Measurements from ENCODE around the gene CLOCK. TPM values are rescaled to one million over a fixed set of nuclear protein-coding genes. Genes with fewer than 3 reads are reported as not detected.
A peak's percentile ranks its signal among the peaks of the same experiment; 100 is the strongest.

Gene CLOCK
- total RNA-seq, 1 experiment from 2014 or later = 53.0 TPM

DNA sequence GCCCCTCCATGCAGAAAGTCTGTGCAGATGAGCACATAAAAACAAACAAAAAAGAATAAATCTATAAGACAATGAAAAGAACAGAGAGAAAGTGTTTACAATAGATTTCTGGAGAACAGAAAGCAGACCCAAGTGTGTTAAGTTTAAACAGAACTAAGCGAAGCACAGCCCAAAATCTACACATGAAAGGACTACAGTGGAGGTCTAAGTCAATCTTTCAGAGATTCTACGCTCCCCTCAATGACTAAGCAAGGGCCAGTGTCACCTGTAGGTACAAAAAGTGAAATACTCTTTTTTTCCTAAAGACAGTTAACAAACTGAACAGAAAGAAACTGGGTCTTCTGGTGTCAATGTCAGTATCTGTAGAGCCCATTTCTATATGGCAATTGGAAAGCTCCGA lies 18.2 kb downstream of the CLOCK start:
- DNase-seq (ENCODE audit: low read depth in 1 of 2, low spot score in 2 of 2) = no peak

DNA sequence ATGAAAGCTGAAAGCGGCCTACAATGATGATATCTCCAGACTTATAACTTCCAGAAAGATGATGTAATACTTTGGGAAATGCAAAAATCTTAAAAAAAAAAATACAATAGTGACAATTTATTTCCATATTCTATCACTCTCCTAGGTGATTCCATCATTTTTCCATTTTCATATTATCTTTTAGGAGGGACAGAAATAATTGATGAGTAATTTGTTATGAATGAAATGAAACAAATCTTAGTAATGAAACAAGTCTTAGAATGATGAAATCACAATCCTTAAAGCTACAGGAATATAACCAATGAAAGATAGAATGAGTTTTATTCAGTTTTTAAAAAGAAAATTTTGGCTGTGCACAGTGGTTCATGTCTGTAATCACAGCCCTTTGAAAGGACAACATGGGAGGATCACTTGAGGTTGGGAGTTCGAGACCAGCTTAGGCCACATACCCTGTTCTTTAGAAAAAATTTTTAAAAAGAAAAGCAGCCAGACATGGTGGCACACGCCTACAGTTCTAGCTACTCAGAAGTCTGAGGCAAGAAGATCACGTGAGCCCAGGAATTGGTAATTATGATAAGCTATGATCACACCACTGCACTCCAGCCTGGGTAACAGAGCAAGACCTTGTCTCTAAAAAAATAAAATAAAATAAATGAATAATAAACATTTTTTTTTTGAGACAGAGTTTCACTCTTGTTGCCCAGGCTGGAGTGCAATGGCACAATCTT lies 21.7 kb downstream of the CLOCK start:
- Histone ChIP-seq H3K4me1 (replicated peaks) (peaks cover 3% of the 10 kb centered on the region; the same call in 1 of the 2 replicates), H3K27ac (no peak overlapping the region), H3K27me3 (replicated peaks) (no peaks in the 10 kb centered on the region), H3K9me3 (replicated peaks) (no peaks in the 10 kb centered on the region), H3K4me3 (no peak overlapping the region), H3K36me3 (0 out of 2 replicates have a peak, but pooled peaks cover 5% of the 10 kb centered on the region)
- no peak for DNase-seq (ENCODE audit: low read depth in 1 of 2, low spot score in 2 of 2)

More for the DNA sequence above, 18.2 kb downstream of the CLOCK start:
- Histone ChIP-seq H3K36me3 (peaks cover 12% of the 10 kb centered on the region; the same call in 1 of the 2 replicates), H3K4me1 (replicated peaks) (peaks cover 3% of the 10 kb centered on the region; the same call in 1 of the 2 replicates), H3K27me3 (replicated peaks) (no peaks in the 10 kb centered on the region), H3K27ac (no peak overlapping the region), H3K4me3 (no peak overlapping the region), H3K9me3 (replicated peaks) (no peaks in the 10 kb centered on the region)

DNA sequence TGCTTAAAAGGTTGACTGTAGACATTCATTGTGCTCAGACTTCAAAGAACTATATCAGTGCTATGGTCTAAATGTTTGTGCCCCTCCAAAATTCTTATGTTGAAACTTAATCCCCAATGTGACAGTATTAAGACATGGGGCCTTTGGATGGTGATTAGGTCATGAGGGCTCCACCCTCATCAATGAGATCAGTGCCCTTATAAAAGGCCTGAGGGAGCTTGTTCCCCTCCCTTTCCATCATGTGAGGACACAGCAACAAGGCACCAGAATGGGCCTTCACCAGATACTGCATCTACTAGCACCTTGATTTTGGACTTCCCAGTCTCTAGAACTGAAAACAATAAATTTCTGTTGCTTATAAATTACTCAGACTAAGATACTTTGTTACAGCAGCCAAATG lies 28.3 kb downstream of the CLOCK start:
- no peak for DNase-seq (ENCODE audit: low read depth in 1 of 2, low spot score in 2 of 2)
- Histone ChIP-seq H3K9me3 (replicated peaks) (no peaks in the 10 kb centered on the region), H3K27me3 (replicated peaks) (no peaks in the 10 kb centered on the region)

DNA sequence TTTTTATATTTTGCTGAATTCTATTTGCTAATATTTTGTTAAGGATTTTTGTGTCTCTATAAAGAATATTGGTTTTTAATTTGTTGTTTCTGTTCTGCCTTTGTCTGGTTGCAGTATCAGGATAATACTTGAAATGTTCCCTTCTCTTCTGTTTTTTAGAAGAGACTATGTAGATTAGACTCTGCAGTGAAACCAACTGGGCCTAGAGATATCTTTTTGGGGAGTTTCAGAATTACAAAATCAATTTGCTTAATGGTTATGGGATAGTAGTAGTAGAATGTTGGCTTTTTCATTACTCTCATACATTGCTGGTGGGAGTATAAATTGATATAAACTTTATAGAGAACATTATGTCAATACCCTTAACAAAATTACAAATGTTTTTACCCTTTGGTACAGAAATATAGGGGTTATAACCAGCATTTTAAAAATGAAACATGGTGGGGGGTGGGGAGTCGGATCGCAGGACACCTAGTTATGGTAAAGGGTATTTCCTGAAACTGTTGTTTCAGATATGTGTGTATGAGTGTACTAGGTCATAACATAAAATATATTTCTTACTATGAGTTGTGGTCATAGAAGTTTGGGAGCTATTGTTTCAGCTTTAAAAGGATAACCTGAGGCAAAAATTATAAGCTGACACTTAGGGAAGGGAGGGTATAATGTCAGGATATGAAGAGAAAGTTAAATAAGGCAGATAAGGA lies 29.0 kb downstream of the CLOCK start:
- no peak overlapping the region for H3K4me3 ChIP-seq
- H3K36me3 ChIP-seq = peaks cover 2% of the 10 kb centered on the region; the same call in 1 of the 2 replicates
- DNase-seq (ENCODE audit: low read depth in 1 of 2, low spot score in 2 of 2) = no peak
- H3K27ac ChIP-seq = no peak overlapping the region
- no peaks in the 10 kb centered on the region for H3K4me1 ChIP-seq (replicated peaks)
- H3K9me3 ChIP-seq (replicated peaks) = no peaks in the 10 kb centered on the region
- no peaks in the 10 kb centered on the region for H3K27me3 ChIP-seq (replicated peaks)

More for the DNA sequence above, 28.3 kb downstream of the CLOCK start:
- Histone ChIP-seq H3K36me3 (peaks cover 2% of the 10 kb centered on the region; the same call in 1 of the 2 replicates), H3K4me1 (replicated peaks) (no peaks in the 10 kb centered on the region), H3K27ac (no peak overlapping the region), H3K4me3 (no peak overlapping the region)

DNA sequence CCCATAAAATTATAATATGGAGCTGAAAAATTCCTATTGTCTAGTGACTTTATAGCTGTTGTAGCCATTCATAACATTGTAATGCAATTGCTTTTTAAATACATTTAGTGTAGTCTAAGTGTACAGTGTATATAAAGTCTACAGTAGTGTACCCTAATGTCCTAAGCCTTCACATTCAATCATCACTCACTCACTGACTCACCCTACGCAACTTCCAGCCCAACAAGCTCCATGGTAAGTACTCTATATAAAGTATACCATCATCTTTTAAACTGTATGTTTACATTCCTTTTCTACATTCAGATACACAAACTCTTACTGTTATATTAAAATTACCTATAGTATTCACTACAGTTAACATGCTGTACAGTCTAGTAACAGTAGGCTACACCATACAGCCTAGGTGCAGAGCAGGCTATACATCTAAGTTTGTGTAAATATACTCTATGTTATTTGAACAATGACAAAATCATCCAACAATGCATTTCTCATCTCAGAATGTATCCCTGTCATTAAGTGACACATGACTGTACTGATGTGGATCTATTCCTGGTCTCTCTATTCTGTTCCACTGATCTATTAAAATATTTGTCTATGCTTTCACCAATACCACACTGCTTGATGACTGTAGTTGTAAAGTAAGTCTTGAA lies 33.7 kb downstream of the CLOCK start:
- Histone ChIP-seq H3K27ac (no peak overlapping the region), H3K9me3 (replicated peaks) (no peaks in the 10 kb centered on the region), H3K4me3 (no peak overlapping the region), H3K36me3 (peaks cover 8% of the 10 kb centered on the region; the same call in 1 of the 2 replicates), H3K4me1 (replicated peaks) (peaks cover 12% of the 10 kb centered on the region; the same call in 1 of the 2 replicates), H3K27me3 (replicated peaks) (no peaks in the 10 kb centered on the region)
- no peak for DNase-seq (ENCODE audit: low read depth in 1 of 2, low spot score in 2 of 2)

DNA sequence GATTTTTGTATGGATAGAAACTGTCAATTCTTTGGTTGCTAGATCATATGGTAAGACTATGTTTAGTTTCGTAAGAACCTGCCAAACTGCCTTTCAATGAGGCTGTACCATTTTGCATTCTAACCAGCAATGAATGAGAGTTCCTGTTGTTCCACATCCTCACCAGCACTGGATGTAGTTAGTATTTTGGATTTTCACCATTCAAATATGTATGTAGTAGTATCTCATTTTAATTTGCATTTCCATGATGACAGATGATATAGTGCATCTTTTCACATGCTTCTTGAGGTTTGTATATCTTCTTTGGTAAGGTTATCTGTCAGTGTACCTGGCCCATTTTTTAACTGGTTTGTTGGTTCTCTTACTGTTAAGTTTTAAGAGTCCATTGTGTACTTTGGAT lies 34.6 kb downstream of the CLOCK start:
- Histone ChIP-seq H3K36me3 (peaks cover 13% of the 10 kb centered on the region), H3K27ac (no peak overlapping the region), H3K27me3 (replicated peaks) (no peaks in the 10 kb centered on the region), H3K9me3 (replicated peaks) (no peaks in the 10 kb centered on the region), H3K4me3 (no peak overlapping the region), H3K4me1 (replicated peaks) (peaks cover 12% of the 10 kb centered on the region; the same call in 1 of the 2 replicates)
- DNase-seq (ENCODE audit: low read depth in 1 of 2, low spot score in 2 of 2) = no peak

DNA sequence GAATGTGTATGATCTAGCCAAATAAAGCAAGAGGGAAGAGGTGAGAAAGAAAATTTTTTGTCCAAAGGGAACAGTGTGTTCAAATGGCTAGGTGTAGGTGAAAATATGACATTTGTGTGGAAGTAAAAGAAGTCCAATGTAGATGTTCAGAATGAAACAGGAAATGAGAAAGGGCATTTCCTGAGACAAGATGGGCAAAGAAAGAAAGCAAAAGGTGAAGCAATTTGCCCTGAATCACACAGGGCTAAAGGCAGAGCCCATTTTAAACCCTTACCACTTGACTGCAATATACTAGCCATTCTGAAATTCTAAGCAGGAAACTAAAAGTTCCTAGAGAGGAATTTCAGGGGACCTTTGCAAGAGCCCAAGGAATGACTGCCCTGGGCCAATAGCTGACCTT lies 36.0 kb downstream of the CLOCK start:
- H3K27me3 ChIP-seq (replicated peaks) = no peaks in the 10 kb centered on the region
- peaks cover 14% of the 10 kb centered on the region for H3K36me3 ChIP-seq
- no peak overlapping the region for H3K4me3 ChIP-seq
- H3K4me1 ChIP-seq (replicated peaks) = peaks cover 12% of the 10 kb centered on the region; the same call in 1 of the 2 replicates
- H3K9me3 ChIP-seq (replicated peaks) = no peaks in the 10 kb centered on the region
- no peak overlapping the region for H3K27ac ChIP-seq
- no peak for DNase-seq (ENCODE audit: low read depth in 1 of 2, low spot score in 2 of 2)

DNA sequence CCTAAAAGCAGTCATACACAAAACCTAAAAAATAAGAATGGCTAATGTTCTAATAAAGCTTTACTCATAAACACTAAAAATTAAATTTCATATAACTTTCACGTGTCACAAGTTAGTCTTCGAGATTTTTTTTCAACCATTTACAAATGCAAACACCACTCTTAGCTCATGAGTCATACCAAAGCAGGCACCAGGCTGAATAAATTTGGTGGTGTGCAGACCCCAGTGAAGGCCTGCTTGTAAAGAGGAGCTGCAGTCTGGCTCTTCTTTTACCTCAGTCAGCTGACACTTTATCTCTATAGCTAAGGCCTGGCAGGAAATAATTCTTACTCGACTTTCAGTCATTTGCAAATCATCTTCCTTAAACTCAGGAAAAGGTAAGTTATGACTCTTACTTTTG lies 37.4 kb downstream of the CLOCK start:
- Histone ChIP-seq H3K36me3 (peaks cover 14% of the 10 kb centered on the region), H3K27me3 (replicated peaks) (no peaks in the 10 kb centered on the region), H3K4me3 (no peak overlapping the region), H3K27ac (no peak overlapping the region), H3K9me3 (replicated peaks) (no peaks in the 10 kb centered on the region), H3K4me1 (replicated peaks) (peaks cover 12% of the 10 kb centered on the region; the same call in 1 of the 2 replicates)
- no peak for DNase-seq (ENCODE audit: low read depth in 1 of 2, low spot score in 2 of 2)

DNA sequence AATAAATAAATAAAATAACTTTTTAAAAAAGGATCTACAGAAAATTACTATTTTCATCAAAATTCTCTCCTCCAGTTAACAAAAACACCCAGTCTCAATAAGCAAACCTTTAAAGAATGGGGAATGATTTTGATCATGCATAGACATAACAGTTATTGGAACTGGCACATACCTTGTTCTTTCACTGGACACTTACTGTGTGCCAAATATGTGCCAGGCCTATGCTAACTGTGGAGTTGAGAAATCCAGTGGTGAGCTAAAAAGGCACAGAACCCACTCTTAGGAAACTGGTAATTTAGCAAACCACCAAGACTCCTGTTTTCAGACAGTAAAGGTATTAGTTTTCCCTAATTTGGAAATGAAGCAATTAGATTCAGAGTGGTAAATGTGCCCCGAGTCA lies 39.1 kb downstream of the CLOCK start:
- Histone ChIP-seq H3K36me3 (peaks cover 14% of the 10 kb centered on the region), H3K27me3 (replicated peaks) (no peaks in the 10 kb centered on the region), H3K4me3 (no peak overlapping the region), H3K9me3 (replicated peaks) (no peaks in the 10 kb centered on the region), H3K4me1 (replicated peaks) (peaks cover 22% of the 10 kb centered on the region), H3K27ac (no peak overlapping the region)
- no peak for DNase-seq (ENCODE audit: low read depth in 1 of 2, low spot score in 2 of 2)

DNA sequence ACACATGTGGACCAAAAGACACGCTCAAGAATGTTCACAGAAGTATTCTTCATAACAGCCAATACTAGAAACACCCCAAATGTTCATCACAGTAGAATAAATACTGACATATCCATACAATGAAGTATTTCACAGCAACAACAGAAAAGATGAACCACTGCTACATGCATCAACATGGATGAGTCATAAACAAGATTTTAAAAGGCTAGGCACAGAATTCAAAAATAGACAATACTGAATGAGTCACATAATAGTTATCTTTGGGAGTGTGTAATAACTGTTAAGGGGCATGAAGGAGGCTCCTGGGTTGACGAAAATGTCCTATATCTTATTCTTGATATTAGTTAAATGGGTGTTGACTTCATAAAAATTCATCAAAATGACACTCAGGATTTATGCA lies 43.5 kb downstream of the CLOCK start:
- peaks cover 11% of the 10 kb centered on the region for H3K36me3 ChIP-seq
- H3K27ac ChIP-seq = peak overlapping the region; percentile 87
- H3K4me1 ChIP-seq (replicated peaks) = peaks cover 10% of the 10 kb centered on the region
- H3K4me3 ChIP-seq = no peak overlapping the region
- H3K27me3 ChIP-seq (replicated peaks) = no peaks in the 10 kb centered on the region
- no peaks in the 10 kb centered on the region for H3K9me3 ChIP-seq (replicated peaks)
- peak in 1 of 2 experiments; percentile 74 for DNase-seq (ENCODE audit: low read depth in 1 of 2, low spot score in 2 of 2)

DNA sequence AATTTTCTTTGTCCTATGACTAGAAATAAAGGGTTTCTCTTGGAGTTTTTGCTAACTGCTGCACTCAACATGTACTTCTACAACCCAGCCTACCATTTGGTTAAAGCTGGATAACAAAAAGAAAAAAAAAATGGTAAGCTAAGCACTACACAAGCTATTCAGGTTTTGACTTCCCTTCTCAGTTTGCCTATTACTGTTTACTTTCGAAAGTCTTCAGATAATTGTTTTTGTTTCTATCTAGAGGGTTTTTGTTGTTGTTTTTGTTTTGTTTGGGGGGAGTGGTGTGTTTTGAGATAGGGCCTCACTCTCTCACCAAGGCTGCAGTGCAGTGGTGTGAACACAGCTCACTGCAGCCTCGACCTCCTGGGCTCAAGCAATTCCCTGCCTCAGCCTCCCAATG lies 46.6 kb downstream of the CLOCK start:
- no peak for DNase-seq (ENCODE audit: low read depth in 1 of 2, low spot score in 2 of 2)
- H3K36me3 ChIP-seq = 0 out of 2 replicates have a peak, but pooled peaks cover 3% of the 10 kb centered on the region
- no peaks in the 10 kb centered on the region for H3K27me3 ChIP-seq (replicated peaks)
- H3K4me3 ChIP-seq = no peak overlapping the region
- H3K4me1 ChIP-seq (replicated peaks) = peaks cover 10% of the 10 kb centered on the region
- no peak overlapping the region for H3K27ac ChIP-seq
- H3K9me3 ChIP-seq (replicated peaks) = no peaks in the 10 kb centered on the region

DNA sequence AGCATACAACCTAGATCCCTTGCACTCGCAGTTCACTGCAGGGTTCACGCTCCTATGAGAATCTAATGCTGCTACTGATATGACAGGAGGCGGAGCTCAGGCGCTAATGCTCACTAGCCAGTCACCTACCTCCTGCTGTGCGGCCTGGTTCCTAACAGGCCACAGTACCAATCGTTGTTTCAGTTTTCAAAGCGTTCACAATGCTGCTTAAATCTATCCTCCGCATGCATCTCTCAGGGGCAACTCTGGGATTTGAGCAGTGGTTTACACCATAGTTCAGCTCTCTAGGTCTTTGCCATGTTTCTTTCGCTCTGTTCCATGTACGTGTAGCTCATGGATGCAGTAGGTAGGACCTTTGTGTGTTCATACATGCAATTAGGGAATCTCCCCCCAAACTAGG lies 47.2 kb downstream of the CLOCK start:
- Histone ChIP-seq H3K27me3 (replicated peaks) (no peaks in the 10 kb centered on the region), H3K4me3 (no peak overlapping the region), H3K27ac (no peak overlapping the region), H3K9me3 (replicated peaks) (no peaks in the 10 kb centered on the region), H3K36me3 (peaks cover 7% of the 10 kb centered on the region), H3K4me1 (replicated peaks) (peaks cover 10% of the 10 kb centered on the region)
- DNase-seq (ENCODE audit: low read depth in 1 of 2, low spot score in 2 of 2) = no peak

DNA sequence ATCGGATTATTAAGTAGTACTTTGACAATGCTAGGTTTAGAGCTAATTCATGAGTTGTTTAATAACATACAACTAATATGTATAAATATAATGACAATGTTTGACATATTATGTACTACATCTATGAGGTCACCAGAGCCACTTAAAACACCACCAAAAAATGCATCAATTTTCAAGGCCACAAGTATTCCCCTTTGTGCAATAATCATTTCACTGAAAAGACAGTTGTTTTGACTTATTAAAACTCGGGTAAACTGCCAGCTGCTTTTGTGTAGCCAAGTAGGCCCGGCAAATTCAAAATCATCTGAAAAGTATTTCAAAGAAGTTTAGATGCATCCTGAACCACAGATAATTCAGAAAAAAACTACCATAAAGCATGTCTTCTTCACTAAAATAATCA lies 48.7 kb downstream of the CLOCK start:
- H3K4me3 ChIP-seq = no peak overlapping the region
- H3K36me3 ChIP-seq = peaks cover 13% of the 10 kb centered on the region
- no peaks in the 10 kb centered on the region for H3K9me3 ChIP-seq (replicated peaks)
- H3K27me3 ChIP-seq (replicated peaks) = no peaks in the 10 kb centered on the region
- no peak for DNase-seq (ENCODE audit: low read depth in 1 of 2, low spot score in 2 of 2)
- peaks cover 3% of the 10 kb centered on the region for H3K4me1 ChIP-seq (replicated peaks)
- H3K27ac ChIP-seq = no peak overlapping the region

DNA sequence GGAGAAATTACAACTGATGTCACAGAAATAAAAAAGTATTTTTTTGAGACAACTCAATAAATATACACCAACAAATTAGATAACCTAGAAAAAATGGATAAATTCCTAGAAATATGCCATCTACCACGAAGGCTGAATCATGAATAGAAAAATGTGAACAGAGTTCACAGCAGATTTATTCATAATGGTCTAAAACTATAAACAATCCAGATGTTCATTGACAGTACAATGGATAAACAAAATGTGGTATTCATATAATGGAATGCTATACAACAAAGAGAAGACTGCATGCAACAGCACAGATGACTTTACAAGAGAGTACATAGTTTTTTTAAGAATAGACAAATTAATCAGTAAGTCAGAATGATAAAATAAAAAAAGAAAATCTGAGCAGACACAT lies 55.2 kb downstream of the CLOCK start:
- Histone ChIP-seq H3K4me3 (no peak overlapping the region), H3K9me3 (replicated peaks) (no peaks in the 10 kb centered on the region), H3K27ac (peak overlapping the region; percentile 28; the same call in 1 of the 2 replicates), H3K27me3 (replicated peaks) (no peaks in the 10 kb centered on the region), H3K4me1 (replicated peaks) (peaks cover 13% of the 10 kb centered on the region), H3K36me3 (peaks cover 34% of the 10 kb centered on the region)
- DNase-seq (ENCODE audit: low read depth in 1 of 2, low spot score in 2 of 2) = peak in 1 of 2 experiments; percentile 50
